Ovary (tissue), 9 donors: ENCODE data around the gene PRKCSH. TPM values are rescaled to one million over a fixed set of nuclear protein-coding genes. Genes with fewer than 3 reads are reported as not detected.
A peak's percentile ranks its signal among the peaks of the same experiment; 100 is the strongest.
"Not testable (repeated sequence)": the region's sequence is repeated elsewhere in the genome, so short reads cannot be mapped to it uniquely, and the experiment has no call there.

ENCODE experiments used
- DNase-seq, 5 donors: peaks; one replicate each; pipeline ENCODE4 v3.0.0-alpha.2; 2019 to 2020
- H3K27ac ChIP-seq, 2 donors: fragments of 200-600 bp; one replicate each; pipeline versions ENCODE4 v1.5.1 to v1.8.0; 2019 to 2022
- H3K27me3 ChIP-seq: fragments of 200-600 bp; one replicate; pipeline ENCODE4 v1.8.0; 2022
- H3K36me3 ChIP-seq: fragments of 200-600 bp; sonication (generic); one replicate; pipeline ENCODE4 v1.5.1; 2019
- H3K4me1 ChIP-seq: one replicate; pipeline ENCODE4 v1.8.1; 2013; ENCODE audit warnings: mild to moderate bottlenecking, moderate library complexity; ENCODE audit not compliant: insufficient read depth
- H3K4me3 ChIP-seq: fragments of 200-600 bp; sonication (generic); one replicate; pipeline ENCODE4 v1.5.1; 2017
- H3K9me3 ChIP-seq, 2 donors: fragments of 200-600 bp in 1 of 2; sonication (generic) in 1 of 2; one replicate each; pipeline versions ENCODE4 v1.5.1 to v1.8.1; 2013 to 2019; ENCODE audit warnings: mild to moderate bottlenecking in 1 of 2, moderate library complexity in 1 of 2
- EP300 ChIP-seq: sonication (generic); formaldehyde crosslinking; IDR thresholded peaks from one replicate; pipeline ENCODE4 v1.6.1; 2017; ENCODE audit warnings: antibody characterized with exemption
- POLR2A ChIP-seq: fragments of 450-650 bp; IDR thresholded peaks from one replicate; pipeline ENCODE4 v1.6.1; 2017; ENCODE audit warnings: antibody characterized with exemption, mild to moderate bottlenecking, moderate library complexity
- WGBS, 3 donors: extraction: QIAGEN DNeasy Blood & Tissue Kit in 1 of 3; methylation state at CpG; one replicate each; pipeline versions ENCODE4 v1.1.5 to v1.1.7; 2013 to 2017; 5-methylcytosine and 5-hydroxymethylcytosine counted together
- intact Hi-C, 4 donors: fragments of 100-400 bp; cut with DNase I; formaldehyde crosslinking; loops; one replicate each; pipeline versions ENCODE4 v1.11.0 to v1.15.1; 2022 to 2023
- polyA plus RNA-seq, 2 donors: library from polyadenylated mRNA; stranded (reverse); fragments of 200-250 nt in 1 of 2; fragments of 350-450 nt in 1 of 2; fragmentation: Illumina TruSeq in 1 of 2; extraction: RNeasy Lipid Tissue Mini Kit (QIAGEN cat#74804) in 1 of 2; gene quantifications; one replicate each; pipeline ENCODE4 v1.2.3, GENCODE V29; 2013 to 2014
- total RNA-seq, 7 donors: library from RNA; depleted of rRNA in 2 of 7; stranded (reverse); fragments of >200 nt in 2 of 7; fragmentation: NEBNext Ultra II Directional in 3 of 7; extraction: Animal tissue kit (Norgen Biotek cat#: 25700) in 3 of 7; gene quantifications; one replicate each; pipeline versions ENCODE4 v1.1.0 to v1.2.4, GENCODE V29; 2016 to 2023
- TF ChIP-seq, protein P1 (sequence below), 3 donors: fragments of 450-650 bp in 2 of 3; fragments of 200-600 bp in 1 of 3; IDR thresholded peaks; one replicate each; pipeline versions ENCODE4 v1.5.1 to v1.8.0; 2016 to 2022; ENCODE audit warnings: antibody characterized with exemption in 3 of 3, mild to moderate bottlenecking in 1 of 3
- donor health status: DM: no; HTN: no; CAD: no; lungs with moderate emphysema.
- donor health status: DM: no; HTN: no; CAD: no.
- donor health status: Bipolar disorder and iron deficiency.
- donor health status: DM: yes; HTN: yes; CAD: no.
- donor health status: DM: no; HTN: no; CAD: no.
- donor health status: DM: yes; HTN: yes; CAD: no.

The PRKCSH gene
- total and polyA plus RNA-seq, 9 donors: 76.5 to 338 (median 270) TPM

DNA sequence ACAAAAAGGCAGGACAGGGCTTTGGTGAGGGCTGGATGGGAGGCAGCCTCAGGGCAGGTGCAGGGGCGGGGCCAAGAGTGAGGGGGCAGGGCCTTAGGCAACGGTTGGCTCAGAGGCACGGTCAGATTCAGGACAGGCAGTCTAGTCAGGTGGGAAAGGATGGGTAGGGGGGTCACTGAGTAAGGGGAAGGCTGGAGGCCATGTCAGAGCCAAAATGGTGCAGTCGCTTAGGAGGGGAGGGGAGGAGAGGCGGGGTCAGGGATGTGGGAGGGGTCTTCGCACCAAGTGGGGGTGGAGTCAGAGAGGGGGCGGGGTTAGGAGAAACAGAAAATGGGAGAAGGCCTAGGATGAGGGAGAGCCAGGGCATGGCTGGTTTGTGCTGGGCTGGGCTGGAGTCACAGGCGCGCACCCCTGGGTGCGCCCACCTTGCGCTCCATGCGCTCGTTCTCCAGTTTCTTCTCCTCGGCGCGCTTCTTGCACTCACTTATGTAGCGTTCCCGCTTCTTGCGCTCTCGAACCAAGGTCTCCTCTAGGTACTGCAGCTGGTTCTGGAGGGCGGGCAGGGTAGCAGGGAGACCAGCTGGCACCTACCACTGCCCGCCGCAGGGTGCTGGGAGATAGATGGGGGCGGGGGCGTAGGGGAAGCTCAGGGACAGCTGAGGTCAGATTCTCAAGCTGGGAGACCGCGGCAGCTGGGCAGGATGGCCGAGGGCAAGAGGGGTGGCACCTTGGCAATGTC, 9.5 kb upstream of the PRKCSH start:
- no peaks in the 10 kb centered on the region for H3K36me3 ChIP-seq
- DNase-seq: no peak
- intact Hi-C loops: no loop called here
- H3K9me3 ChIP-seq: no peaks in the 10 kb centered on the region
- peaks cover 14% of the 10 kb centered on the region for H3K4me1 ChIP-seq
- 83 to 87% (median 87%) methylated on average over 28 of the region's 28 CpGs for WGBS, 3 donors
- H3K4me3 ChIP-seq: no peak overlapping the region
- no peak overlapping the region for H3K27ac ChIP-seq
- peaks cover 2% of the 10 kb centered on the region for H3K27me3 ChIP-seq
- TF ChIP-seq, protein P1, sequence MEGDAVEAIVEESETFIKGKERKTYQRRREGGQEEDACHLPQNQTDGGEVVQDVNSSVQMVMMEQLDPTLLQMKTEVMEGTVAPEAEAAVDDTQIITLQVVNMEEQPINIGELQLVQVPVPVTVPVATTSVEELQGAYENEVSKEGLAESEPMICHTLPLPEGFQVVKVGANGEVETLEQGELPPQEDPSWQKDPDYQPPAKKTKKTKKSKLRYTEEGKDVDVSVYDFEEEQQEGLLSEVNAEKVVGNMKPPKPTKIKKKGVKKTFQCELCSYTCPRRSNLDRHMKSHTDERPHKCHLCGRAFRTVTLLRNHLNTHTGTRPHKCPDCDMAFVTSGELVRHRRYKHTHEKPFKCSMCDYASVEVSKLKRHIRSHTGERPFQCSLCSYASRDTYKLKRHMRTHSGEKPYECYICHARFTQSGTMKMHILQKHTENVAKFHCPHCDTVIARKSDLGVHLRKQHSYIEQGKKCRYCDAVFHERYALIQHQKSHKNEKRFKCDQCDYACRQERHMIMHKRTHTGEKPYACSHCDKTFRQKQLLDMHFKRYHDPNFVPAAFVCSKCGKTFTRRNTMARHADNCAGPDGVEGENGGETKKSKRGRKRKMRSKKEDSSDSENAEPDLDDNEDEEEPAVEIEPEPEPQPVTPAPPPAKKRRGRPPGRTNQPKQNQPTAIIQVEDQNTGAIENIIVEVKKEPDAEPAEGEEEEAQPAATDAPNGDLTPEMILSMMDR (IDR thresholded peaks at IDR 0.05): no peak
- TF ChIP-seq POLR2A: no peak
- TF ChIP-seq EP300: no peak

GRCh38 chr19:11426656-11427055, 8.8 kb upstream of the PRKCSH start:
- Histone ChIP-seq H3K27ac (no peak overlapping the region), H3K27me3 (no peaks in the 10 kb centered on the region), H3K4me3 (no peak overlapping the region), H3K9me3 (no peaks in the 10 kb centered on the region), H3K4me1 (peaks cover 10% of the 10 kb centered on the region), H3K36me3 (no peaks in the 10 kb centered on the region)
- TF ChIP-seq POLR2A (no peak), EP300 (no peak)
- TF ChIP-seq, protein P1 (IDR thresholded peaks at IDR 0.05): no peak
- intact Hi-C loops: no loop called here
- 89 to 91% (median 90%) methylated on average over 19 of the region's 19 CpGs for WGBS, 3 donors
- no peak for DNase-seq

DNA sequence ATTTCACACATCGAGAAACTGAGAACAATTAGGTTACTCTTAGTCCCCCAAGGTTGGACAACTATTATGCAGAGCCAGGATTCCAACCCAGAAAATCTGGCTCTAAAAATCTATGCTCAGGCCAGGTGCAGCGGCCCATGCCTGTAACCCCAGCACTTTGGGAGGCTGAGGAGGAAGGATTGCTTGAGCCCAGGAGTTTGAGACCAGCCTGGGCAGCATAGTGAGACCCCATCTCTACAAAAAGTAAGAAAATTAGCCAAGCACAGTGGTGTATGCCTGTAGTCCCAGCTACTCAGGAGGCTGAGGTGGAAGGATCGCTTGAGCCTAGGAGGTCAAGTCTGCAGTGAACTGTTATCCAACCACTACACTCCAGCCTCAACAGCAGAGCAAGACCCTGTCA, 1.9 kb upstream of the PRKCSH start:
- not testable (repeated sequence) for H3K9me3 ChIP-seq, H3K27me3 ChIP-seq, DNase-seq, H3K36me3 ChIP-seq, H3K27ac ChIP-seq, H3K4me3 ChIP-seq
- peaks cover 12% of the 10 kb centered on the region for H3K4me1 ChIP-seq
- intact Hi-C loops: loop anchor here in 1 of 4 donors (5.0 kb wide), 1 partner anchor 51 kb away; the partner anchor contains the start of gene EPOR
- WGBS, 3 donors: 96 to 98% (median 97%) methylated on average over 3 of the region's 3 CpGs

GRCh38 chr19:11434703-11435056, 755 bp upstream of the PRKCSH start:
- DNase-seq: no peak
- peak overlapping the region; percentile 88 for H3K4me3 ChIP-seq
- TF ChIP-seq, protein P1 (IDR thresholded peaks at IDR 0.05): no peak
- TF ChIP-seq POLR2A: peak; percentile 7
- TF ChIP-seq EP300: no peak
- H3K27me3 ChIP-seq: no peaks in the 10 kb centered on the region
- intact Hi-C loops: loop anchor here in 1 of 4 donors (5.0 kb wide), 1 partner anchor 52 kb away; the partner anchor contains the start of gene EPOR
- peak overlapping the region in 1 of 2 donors; percentile 71 for H3K27ac ChIP-seq
- H3K36me3 ChIP-seq: no peaks in the 10 kb centered on the region
- peaks cover 12% of the 10 kb centered on the region for H3K4me1 ChIP-seq
- 2 to 3% (median 3%) methylated on average over 9 of the region's 9 CpGs for WGBS, 3 donors
- H3K9me3 ChIP-seq: no peaks in the 10 kb centered on the region

DNA sequence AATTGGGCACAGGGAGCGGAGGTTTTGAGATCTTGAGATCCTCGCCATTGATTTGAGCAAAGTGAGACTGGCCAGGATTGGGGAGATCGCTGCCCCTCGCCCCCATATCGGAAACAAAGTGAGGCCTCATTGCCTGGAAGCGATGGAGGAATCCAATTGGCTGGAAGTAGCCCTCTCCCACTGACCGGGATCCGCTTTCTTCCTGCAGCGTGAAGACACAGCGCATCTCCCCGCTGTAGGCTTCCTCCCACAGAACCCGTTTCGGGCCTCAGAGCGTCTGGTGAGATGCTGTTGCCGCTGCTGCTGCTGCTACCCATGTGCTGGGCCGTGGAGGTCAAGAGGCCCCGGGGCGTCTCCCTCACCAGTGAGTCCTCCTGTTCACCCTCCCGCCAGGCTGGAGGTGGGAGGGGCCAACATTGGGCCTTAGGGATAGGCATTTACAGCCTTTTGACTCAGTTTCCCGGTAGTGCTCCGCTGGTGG, 438 bp downstream of the PRKCSH start:
- no peaks in the 10 kb centered on the region for H3K36me3 ChIP-seq
- H3K27me3 ChIP-seq: no peaks in the 10 kb centered on the region
- H3K4me1 ChIP-seq: peaks cover 12% of the 10 kb centered on the region
- no peaks in the 10 kb centered on the region for H3K9me3 ChIP-seq
- TF ChIP-seq POLR2A (no peak), EP300 (no peak)
- peak in 2 of 5 donors; percentile 54 to 56 for DNase-seq
- H3K4me3 ChIP-seq: peak overlapping the region; percentile 88
- peak overlapping the region in 1 of 2 donors; percentile 9 for H3K27ac ChIP-seq
- intact Hi-C loops: no loop called here
- WGBS, 3 donors: 2 to 3% (median 2%) methylated on average over 21 of the region's 21 CpGs
